NCI-H1930 (cell line): Measurements from ENCODE around the gene MOGAT1.
A peak's percentile ranks its signal among the peaks of the same experiment; 100 is the strongest.
"Not testable (repeated sequence)": the region's sequence is repeated elsewhere in the genome, so short reads cannot be mapped to it uniquely, and the experiment has no call there.

ENCODE experiments used
- DNase-seq, 2 experiments: peaks; one replicate each; lab custom pipeline; 2025; lab: John Stamatoyannopoulos, UW

The MOGAT1 gene

DNA sequence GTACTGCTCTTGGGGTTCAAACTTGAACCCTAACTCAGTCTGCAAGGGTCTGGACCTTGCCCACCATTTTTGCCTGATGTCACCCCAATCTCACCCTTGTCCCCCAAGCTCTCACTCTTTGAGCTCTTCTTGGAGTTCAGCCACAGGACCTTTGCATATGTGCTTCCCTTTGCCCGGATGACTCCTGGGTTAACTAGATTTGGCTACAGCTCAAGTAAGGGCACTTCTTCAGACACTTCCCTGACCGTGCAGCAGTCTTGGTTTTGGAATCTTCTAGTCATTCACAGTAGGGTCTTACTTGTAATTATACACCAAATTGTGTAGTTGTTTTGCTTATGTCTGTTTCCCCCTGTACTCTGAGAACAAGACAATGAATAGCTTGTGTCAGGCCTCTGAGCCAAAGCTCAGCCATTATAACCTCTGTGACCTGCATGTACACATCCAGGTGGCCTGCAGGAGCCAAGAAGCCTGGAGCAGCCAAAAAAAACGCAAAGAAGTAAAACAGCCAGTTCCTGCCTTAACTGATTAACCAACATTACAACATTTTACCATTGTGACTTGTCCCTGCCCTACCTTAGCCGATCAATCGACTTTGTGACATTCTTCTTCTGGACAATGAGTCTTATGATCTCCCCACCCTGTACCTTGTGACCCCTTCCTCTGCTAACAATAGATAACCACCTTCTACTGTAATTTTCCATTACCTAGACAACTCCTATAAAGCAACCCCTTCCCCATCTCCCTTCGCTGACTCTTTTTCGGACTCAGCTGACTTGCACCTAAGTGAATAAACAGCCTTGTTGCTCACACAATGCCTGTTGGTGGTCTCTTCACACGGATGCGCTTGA is 1.0 kb upstream of the MOGAT1 start:
- DNase-seq: no peak

DNA sequence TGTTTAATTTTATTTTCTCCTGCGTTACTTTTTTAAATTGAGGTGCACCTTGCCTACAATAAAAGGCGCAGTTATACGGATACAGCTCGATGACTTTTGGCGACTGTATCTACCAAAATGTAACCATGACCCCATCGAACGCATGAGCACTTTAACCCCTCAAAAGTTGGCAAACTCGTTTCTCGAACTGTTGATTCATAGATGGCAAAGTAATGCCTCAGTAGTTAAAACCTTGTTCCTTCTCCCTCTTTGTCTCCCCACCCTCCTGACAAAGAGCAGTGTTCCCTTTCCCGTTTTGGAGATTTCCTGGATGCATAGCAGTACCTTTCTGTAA is 577 bp downstream of the MOGAT1 start:
- DNase-seq: no peak

DNA sequence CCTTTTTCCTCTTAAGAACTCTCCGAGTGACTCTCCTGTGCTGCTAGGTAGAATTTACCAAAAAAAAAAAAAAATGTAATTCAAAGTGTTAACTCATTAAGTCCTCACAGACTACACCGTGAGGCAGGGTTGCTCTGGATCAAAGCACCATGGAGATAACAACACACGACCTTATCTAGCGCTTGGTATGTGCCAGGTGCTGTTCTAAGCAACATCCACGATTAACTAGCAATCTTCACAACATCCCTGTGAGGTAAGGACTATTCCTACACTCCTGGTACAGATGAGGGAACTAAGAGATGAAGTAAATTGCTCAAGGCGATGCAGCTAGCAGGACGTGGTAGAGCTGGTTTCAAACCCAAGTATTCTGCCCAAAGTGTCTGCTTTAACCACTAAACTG is 1.8 kb downstream of the MOGAT1 start:
- no peak for DNase-seq

DNA sequence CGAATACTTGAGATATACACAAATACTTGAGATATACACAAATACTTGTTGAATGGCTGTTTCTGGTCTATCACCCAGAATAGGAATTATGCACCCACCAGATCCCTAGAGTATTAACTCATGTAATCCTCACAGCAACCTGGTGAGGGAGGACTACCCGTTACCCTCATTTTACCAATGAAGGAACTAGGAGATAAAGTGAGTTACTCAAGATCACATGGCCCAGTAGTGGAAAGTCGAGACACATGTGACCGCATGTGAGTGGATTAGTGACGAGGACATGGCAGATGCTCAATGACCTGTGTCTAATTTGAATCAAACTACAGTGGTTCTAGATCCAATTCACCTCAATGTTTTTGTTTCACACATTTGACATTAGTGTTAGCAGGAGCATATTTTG is 2.4 kb downstream of the MOGAT1 start:
- DNase-seq: no peak

DNA sequence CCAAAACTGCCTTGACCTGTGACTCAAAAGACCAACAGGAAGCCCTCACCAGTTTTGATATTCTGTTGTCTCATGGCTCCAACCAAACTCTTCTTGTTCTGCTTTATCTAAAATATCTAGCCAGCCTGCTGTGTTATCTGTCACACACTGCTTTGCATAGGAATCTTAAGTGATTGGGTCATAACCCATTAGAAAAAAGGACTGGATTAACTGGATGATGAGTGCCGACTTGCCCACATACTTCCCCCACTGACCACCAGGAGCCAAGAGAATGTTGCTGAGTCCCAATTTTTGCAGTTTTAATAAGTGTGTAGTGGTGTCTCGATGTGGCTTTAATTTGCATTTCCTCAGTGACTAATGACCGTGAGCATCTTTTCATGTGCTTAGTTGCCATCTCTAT is 6.5 kb downstream of the MOGAT1 start:
- DNase-seq: no peak

DNA sequence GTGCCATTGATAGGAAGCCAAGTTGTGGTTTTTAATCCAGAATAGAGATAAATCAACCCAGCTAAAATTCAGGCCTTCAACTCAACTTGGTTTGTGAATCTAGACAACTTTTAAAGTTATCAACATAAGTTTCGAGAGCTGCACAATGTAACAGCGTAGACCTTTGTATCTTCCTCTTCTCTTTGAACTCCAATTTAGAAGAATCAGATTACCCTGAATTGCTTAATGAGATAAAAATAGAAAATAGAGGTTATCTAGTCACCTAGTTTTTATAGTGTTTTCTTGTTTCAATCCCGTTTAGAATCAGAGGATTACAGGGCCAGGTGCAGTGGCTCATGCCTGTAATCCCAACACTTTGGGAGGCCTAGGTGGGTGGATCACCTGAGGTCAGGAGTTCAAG is 12.3 kb downstream of the MOGAT1 start:
- DNase-seq: no peak

DNA sequence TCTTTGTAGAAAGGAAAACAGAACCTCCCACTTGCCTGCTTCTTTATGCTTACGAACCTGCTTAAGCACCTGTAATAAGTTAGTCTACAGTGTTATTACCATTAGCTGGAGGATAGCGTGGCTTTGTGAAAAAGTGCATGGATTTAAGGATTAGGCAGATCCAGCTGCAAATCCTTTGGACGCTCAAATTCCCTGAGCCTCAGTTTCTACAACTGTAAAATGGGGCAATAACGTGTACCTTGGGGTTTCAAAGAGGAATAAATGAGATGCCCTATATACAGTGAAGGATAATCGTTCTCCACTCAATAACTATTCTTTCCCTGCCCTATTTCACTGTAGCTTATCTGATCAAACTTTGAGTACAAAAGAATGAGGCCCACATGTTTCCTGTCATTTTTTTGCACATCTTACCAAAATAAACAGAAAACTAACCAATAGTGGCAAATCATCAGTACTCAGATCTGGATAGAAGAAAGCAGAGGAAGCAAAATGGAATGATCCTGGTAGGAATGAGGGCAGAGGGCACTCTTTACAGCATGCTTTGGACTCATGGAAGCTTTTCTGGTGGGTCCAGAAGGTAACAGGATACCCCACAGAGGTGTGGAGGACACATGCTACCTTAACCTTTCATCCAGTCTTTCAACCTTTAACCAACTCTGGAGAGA is 14.8 kb downstream of the MOGAT1 start:
- no peak for DNase-seq

DNA sequence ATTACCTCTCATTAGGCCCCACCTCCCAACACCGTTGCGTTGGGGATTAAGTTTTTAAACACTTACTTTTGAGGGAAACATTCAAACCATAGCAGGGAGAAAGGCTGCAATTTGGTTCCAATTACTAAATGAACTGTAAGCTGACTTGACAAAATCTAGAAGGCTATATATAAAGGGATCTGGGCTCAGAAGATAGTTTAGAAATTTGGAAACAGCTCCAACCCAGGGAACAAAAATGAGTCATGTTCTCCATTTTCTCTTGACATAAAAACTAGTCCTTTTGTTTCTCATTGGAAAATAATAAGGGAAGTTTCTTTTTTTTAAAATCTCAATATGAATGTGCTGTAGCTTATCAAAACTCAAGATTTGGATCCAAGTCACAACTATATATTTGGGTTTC is 17.5 kb downstream of the MOGAT1 start:
- no peak for DNase-seq

DNA sequence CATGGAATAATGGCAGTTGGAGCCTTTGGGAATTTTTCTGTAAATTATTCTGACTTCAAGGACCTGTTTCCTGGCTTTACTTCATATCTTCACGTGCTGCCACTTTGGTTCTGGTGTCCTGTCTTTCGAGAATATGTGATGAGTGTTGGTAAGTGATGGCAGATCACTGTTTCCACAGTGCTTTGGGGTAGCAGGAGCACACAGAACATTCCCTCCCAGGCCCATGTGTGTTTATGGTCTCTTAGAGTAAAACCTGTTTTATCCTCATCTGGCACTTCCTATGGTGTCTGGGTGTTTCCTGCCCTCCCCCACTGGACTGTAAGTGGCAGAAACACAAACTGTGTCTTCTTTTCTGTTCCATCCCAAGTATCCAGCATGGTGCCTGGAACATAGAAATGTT is 17.9 kb downstream of the MOGAT1 start:
- no peak for DNase-seq

DNA sequence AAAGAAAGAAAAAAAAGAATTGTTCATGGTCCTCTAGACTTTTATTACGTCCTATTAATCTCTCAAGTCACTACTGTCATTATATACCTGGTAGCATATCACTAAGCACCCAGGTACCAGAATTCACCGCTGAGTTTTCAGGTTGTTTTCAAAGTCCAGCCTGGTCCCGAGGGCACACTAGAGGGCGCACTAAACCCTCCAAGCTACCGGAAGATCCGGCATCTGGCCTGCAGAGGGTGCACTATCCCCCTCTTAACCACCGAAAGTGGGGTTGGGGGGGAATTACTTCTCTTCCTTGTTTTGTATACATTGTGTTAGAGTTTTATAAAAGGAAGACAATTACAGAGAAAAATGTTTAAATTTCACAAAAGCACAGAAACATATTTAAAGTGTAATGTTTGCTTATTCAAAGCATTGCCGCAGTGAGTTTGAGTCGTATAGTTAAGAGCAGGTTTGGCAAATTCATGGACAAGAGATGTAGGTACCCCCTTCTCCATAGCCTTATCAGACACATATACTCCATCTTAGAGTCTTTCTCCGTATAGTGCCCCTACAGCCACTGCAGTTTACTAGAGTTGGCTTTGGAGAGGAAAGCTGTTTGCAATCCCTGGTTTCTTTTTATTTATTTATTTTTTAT is 19.2 kb downstream of the MOGAT1 start:
- peak; percentile 21 to 65 for DNase-seq

DNA sequence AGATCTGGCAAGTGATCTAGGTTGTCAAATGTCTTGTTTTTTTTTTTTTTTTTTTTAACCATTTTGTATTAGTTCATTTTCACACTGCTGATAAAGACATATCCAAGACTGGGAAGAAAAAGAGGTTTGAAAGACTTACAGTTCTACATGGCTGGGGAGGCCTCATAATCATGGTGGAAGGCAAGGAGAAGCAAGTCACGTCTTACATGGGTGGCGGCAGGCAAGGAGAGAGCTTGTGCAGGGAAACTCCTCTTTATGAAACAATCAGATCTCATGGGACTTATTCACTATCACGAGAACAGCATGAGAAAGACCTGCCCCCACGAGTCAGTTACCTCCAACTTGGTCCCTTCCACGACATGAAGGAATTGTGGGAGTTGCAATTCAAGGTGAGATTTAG is 22.0 kb downstream of the MOGAT1 start:
- DNase-seq: not testable (repeated sequence)

DNA sequence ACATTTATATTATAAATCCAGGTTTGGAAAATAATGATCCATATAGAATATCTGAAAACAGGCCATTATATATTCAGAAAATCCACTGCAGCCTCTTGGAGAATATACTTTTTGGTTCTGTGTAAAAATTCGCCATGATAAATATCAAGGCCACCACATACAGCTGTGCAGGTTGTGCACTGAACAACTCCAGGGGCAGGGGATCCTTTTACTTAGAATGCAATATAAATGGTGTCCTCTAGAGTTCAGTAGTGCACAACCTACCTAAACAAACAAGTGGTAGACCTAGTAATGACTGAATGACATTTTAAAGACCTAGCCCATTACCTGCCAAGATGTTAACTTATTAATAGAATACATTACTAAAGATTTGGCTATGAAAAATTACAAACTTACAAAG is 22.4 kb downstream of the MOGAT1 start:
- DNase-seq: no peak

DNA sequence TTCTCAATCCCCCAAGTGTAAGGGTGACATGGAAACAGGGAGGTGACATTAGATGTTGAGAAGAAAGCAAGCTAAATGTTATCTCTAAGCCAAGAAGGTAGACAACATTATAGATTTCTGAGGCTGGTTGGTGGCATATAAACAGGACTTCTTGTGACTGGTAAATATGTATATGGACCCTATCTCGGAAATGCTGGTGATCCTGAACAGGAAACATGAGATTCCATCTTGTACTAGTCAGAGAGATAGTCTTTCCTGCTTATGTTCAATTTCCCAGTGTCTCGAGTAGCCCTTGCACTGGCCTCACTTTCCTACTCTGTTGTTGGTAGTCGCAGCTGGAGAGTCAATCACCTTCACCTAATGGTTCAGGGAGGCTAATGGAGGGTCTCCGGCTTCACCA is 26.8 kb downstream of the MOGAT1 start:
- no peak for DNase-seq

DNA sequence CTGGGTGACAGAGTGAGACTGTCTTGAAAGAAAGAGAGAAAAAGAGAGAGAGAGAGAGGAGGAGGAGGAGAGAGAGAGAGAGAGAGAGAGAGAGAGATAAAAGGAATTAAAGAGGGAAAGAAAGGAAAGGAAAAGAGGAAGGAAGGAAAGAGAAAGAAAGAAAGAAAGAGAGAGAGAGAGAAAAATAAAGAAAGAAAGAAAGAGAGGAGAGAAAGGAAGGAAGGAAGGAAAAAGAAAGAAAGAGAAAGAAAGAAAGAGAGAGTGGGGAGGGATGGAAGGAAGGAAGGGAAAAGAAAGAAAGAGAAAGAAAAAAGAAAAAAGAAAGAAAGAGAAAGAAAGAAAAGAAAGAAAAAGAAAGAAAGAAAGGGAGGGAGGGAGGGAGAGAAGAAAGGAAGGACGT is 29.8 kb downstream of the MOGAT1 start:
- DNase-seq: no peak

DNA sequence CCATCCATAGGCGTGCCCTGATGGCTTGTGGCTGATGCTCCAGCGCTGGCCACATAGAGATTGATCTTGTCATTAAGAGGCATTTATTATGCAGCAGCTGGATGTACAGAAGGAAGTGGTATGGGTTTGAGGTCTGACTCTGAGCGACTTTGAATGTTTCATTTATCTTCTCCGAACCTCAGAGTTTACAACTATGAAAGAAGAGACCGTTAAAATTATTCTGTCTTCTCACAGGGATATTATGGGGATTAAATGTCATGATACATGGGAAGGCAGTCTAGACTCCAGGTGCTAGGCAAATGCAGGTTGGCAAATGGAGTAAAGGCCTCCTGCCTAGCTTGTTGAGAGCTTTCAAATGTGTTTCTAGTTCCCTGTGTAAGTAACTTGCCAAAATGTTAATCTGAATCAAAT is 30.3 kb downstream of the MOGAT1 start:
- no peak for DNase-seq

DNA sequence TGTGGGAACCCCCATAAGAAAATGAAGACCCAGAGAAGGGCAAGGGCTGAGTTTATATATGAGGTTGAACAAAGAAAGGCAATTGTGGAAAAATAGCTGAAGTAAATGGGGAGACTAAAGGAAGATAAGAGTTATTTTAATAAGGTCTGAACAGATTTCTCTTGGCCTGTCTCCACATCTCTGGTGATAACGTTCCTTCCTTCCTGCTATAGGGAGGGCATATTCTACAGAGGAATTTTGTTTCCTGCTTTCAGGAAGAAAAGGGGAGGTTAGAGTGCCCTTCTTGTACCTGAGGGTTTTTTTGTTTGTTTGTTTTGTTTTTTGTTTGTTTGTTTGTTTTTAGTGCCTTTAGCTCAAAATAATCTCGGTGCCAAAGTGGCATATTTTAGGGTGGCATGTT is 31.6 kb downstream of the MOGAT1 start:
- no peak for DNase-seq

DNA sequence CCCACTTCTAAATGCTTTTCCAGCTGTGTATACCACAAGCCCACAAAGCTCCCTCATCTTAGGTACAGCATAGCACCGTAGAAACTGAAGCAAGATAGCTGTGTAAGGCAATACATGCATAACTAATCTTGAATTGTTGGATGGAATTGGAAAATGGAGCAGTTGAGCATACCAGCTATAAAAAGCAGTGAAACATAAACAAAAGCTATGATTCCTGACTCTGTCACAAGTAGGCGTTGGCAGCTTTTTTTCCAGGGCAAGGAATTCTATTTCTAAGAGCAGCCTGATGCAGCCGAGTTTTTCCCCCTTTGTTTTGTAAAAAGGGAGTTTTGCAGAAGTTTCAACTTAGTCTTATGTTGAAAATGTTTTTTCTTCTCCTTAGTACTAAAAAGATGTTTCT is 32.4 kb downstream of the MOGAT1 start:
- no peak for DNase-seq

DNA sequence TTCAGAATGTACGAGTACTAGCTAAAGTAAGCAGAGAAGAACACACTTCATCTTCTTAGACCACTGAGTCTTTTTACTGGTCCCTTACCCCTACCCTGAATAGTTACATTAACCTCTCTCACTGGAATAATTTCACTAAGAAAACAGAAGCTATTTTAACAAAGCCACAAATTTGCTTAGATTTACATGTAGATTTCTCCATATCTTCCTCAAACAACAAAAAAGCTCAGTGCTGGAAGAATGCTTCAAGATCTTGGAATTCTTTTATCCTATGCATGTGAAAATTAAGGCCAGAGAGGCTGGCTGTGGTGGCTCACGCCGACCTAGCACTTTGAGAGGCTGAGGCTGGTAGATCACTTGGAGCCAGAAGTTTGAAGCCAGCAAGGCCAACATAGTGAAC is 35.2 kb downstream of the MOGAT1 start:
- DNase-seq: no peak

DNA sequence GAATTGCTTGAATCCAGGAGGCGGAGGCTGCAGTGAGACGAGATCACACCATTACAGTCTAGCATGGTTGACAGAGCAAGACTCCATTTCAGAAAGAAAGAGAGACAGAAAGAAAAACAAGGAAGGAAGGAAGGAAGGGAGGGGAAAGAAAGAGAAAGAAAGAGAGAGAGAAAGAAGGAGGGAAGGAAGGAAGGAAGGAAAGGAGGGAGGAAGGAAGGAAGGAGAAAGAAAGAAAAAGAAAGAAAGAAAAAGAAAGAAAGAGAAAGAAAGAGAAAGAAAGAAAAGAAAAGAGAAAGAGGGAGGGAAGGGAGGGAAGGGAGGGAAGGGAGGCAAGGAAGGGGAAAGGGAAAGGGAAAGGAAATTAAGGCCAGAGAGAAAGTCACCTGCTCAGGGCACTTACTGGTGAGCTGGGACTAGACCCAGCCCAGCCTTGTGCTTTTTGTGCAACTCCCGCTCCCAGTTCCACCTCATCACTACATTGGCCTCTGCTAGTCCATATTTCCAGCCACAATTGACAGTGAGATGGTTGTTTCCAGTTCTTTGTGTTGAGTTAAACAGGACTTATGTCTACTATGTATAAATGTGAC is 35.7 kb downstream of the MOGAT1 start:
- no peak for DNase-seq

DNA sequence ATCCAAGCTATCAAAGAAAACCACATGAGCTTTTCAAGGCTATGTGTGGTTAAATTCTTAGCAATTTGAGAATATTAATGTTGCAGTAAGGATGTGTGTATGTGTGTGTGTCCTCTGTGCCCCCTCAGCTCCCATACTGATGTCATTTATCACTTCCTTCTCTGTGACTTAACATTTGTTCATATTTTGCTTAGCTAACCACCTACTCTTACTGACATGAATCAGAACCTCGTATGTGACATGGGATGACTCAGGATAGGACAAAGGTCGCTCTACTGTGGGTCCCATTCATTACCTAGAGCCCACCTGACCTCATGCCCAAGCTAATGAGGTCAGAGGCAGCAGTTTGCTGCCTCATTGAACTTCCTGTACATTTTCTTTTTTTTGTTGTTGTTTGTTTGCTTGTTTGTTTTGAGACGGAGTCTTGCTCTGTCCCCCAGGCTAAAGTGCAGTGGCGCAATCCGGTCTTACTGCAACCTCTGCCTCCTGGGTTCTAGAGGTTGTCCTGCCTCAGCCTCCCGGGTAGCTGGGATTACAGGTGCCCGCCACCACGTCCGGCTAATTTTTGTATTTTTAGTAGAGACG is 36.3 kb downstream of the MOGAT1 start:
- no peak for DNase-seq

DNA sequence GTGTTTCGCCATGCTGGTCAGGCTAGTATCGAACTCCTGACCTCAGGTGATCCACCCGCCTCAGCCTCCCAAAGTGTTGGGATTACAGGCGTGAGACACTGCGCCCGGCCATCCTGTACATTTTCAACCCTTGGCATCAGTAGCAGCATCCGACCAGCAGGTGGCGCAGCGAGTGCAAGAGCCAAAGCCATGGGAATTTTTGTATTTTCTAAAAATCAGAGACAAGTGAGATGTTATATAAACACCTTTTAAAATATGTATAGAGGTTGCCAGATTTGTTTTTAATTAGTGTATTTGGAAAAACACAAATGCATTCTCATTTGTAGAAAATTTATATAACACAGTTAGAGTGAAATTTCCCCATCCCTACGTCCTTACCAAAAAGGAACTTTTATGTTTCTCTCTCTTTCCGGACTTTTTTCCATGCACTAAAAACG is 36.8 kb downstream of the MOGAT1 start:
- peak in 1 of 2 experiments; percentile 62 for DNase-seq

DNA sequence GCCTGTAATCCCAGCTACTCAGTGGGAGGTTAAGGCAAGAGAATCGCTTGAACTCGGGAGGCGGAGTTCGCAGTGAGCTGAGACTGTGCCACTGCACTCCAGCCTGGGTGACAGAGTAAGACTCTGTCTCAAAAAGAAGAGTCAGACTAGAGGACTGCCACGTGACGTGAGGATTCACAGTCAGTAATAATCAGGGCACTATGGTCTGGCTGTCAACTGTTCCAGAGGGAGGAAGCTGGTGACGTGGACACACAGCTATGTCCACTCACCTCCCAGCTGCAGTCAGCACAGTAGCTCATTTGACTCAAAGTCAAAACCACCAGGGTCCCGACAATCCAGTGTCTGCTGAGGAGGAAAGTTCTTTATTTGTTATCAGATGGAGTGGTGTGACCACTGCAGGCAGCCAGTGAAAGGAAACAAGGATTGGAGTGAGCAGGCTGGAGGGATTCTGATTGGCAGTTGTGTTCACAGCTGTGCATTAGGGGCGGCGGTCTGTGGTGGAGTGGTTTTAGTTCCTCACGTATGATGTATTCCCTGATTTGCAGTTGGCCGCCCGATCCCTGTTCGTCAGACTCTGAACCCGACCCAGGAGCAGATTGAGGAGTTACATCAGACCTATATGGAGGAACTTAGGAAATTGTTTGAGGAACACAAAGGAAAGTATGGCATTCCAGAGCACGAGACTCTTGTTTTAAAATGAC is 37.9 kb downstream of the MOGAT1 start:
- no peak for DNase-seq
